ENCODE data around the gene CDON. TPM values are rescaled to one million over a fixed set of nuclear protein-coding genes. Genes with fewer than 3 reads are reported as not detected.
"Not testable (repeated sequence)": the region's sequence is repeated elsewhere in the genome, so short reads cannot be mapped to it uniquely, and the experiment has no call there.

CDON gene
- polyA plus RNA-seq, 10 donors: 25.7 to 60.2 (median 30.5) TPM

DNA sequence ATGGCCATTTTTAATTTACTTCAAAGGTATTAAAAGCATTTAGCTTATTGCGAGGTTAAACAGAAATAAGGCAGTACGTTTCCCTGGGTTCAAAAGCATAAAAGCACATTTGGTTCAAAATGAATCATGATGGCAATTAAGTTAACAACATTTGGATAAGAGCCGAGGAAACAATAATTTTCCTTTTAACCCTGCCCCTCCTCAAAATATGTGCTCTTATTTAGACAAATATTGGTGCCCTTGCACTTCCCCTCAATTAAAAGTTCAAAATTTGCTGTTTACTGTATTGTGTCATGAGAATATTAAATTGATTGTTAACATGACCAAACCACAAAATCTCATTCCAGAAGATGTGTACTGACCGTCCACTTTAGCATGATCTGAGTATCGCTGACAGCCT lies 68.2 kb downstream of the CDON start:
- no peak for DNase-seq

DNA sequence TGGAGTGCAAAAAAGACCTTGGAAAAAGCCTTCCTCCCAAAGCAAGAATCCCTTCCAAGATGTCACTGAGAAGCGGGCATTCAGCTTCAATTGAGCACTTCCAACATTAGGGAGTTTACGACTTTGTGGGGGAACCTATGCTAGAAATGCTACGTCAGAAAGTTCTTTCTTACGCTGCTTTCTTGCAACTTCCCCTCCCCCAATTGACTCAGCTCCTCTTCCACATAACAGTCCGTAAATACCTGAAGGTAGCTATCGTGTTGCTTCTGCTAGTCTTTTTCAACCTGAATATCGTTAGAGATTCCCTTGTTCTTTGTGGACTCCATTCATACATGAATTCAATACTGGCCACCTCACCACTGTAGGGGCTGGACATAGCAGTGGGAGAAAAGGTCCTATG lies 69.8 kb downstream of the CDON start:
- DNase-seq: no peak

DNA sequence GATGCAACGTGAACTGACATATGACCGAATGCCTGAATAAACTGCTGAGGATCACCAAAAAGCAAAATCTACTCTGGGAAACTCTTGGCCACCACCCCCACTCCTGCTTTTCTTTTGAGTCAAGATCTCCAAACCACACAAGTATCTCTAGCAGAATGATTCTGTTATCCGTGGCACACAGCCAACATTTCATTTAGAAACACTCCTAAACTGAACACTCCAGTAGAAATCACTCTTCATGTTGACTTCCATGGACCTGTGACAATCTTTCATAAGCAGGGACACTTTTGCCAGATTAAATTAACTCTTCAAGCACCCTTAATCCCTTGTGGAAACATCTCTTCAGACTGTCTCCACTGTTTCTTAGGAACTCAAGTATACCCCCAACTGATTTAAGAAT lies 72.4 kb downstream of the CDON start:
- peak; percentile 49 to 69 (median 65) for DNase-seq

DNA sequence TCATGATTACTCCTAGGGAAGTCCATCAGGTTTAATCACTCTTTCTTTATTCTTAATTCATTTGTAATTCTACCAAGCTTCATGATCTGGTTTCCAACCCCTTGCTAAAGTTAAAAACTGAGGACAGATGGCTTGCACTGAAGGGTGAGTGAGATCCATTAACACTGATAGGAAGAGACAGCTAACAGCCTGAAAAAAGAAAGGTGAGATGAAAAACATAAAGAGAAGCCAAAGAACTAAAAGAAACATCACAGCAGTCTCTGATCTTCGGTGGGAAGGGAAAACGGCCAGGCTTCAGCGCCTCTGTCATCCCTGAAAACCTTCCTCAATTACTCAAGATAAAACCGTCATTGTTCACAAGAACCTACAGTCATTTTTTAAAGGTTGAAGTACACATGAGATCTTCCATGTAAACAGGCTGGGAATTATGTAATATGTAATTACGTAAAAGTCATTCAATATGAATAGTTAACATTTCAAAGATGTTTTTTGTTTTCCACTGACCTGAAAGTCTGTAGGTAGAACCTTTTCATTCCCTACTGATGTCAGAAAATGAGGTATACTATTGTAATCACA lies 75.5 kb downstream of the CDON start:
- DNase-seq: no peak

DNA sequence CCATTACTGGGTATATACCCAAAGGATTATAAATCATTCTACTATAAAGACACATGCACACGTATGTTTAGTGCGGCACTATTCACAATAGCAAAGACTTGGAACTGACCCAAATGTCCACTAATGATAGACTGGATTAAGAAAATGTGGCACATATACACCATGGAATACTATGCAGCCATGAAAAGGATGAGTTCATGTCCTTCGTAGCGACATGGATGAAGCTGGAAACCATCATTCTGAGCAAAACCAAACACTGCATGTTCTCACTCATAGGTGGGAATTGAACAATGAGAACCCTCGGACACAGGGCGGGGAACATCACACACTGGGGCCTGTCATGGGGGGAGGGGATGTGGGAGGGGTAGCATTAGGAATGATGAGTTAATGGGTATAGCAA lies 76.7 kb downstream of the CDON start:
- not testable (repeated sequence) for DNase-seq

DNA sequence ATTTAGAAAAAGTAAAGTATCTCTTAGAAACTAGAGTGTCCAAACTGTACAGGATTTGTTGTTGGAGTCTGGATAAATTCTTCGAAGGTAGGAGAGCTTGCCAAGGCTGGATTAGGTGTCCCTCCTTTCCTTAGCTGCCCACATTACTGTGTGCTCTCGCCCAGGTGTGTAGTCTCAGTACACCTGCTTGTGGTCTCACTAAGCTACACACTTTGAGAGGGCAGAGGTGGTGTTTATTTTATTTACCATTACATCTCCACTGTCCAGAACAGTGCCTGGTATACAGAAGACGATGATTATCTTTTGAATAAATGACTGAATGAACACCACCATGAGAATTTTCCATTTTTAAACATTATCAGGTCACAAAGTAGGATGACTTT lies 80.3 kb downstream of the CDON start:
- no peak for DNase-seq

DNA sequence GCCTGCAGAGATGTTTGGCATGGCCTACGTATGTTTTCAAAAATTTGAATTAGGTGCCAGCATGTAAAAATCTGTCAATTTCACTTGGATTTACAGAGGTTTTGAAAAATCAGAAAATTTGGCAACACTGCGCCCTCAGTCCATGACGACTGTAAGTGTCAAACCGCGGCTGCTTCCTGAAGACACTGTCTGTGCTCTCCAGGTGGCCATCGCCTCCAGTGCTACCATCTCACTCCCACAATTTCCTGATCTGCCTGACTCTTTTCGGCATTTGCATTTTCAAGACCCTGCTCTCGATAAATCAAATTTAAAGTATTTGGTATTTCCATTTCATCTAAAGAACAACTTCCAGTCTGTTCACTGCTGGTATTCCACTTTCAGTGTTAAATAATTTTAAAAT lies 82.2 kb downstream of the CDON start:
- no peak for DNase-seq

DNA sequence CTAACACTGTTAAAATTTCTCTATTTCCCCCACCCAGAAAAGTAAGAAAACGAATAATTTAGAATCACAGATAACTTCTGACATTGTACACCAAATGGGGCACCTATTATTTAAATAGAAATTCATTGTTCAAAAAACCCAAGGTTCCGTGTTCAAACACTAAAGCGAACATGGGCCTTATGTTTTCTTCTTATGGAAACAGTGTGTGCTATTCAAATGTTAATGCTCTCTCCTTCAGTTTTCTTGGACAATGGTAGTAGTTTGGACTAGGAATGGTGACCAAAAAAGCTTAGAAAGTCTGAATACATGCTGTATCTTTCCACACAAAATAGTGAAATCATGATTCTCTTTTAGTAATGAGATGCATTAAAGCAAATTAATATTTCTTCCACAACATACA lies 83.2 kb downstream of the CDON start:
- DNase-seq: no peak

DNA sequence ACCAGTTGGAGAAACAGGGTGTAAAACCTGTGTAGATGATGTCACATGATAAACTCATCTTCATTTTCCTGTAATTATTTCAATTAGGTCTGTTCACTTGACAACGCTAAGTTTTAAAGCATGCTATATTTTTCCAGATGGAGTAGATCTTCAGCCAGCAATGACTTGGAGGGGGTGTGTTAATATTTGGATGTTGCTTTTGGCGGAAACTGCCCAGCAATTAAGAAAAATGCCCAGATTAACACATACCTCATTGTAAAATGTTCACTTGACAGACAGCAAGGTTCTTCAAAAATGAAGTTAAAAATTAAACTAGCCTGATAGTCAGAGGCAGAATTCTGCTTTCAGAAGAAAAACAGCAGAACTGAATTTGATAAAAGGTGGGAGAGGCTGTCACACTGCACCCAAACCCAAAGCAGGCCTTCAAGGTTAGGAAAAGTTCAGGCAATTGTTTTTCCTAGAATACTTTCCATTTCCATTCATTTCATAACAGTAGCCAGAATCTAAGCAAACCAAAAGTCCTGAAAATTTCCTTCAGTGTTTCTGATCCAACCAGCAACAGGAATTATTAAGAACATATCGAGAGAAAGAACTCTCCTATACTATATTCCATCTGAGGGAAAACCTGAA lies 83.8 kb downstream of the CDON start:
- peak in 2 of 3 donors; percentile 25 to 28 for DNase-seq

DNA sequence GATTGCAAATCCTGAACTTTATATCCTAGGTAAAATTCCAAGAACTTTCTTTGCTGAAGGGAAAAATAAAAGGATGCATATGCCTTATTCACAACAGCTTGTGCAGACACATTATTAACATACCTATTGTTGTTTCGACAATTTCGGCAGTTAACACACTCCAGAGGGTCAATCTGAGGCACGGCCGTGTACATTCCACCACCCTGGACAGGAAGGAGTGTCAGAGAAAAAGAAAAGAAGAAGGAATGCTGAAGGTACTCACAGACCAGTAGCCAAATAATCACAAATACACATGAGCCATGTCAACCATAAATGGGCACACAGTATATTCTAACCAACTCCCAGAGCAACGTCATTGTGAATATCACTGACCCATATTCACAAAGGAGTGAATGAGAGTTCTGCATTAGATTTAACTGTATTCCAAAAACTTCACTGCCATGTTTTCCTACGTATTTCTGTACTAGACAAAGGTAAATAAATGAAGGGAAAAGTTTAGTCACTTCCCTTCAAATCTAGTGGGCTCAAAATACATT lies 84.4 kb downstream of the CDON start:
- DNase-seq: no peak

DNA sequence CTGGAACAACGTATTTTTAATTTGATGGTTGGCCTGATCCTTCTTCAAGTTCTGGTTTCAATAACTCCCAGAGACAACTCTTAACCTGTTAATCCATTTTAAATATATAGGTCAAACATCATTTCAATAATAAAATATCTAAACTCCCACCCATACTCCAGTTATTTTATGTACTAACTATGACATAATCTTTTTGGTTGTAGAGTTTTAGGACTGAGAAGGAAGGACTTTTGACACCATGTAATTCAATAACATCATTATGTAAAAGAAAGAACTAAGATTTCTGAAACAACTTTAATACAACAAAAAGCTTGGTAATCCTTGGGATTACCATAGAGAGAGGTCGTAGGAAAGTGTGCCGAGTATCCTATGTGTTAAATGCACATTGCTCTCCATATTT lies 85.3 kb downstream of the CDON start:
- no peak for DNase-seq

DNA sequence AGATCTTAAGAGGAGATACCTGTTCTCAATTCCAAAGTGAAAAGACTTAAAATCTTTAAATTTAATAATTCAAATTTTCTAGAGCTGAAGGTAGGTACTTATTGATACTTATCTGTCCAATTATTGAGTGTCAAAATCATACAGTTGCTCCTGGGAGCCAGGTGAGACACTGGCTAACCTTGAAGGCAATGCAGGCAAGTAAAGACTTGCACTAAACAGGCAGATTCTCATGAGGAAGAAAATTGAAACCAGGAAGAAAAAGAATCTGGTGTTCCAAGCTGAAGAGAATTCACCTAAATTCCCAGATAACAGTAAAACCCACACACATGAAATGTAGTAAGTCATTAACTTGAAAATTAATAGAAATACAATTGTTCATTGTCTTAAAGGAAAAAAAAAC lies 86.5 kb downstream of the CDON start:
- no peak for DNase-seq

DNA sequence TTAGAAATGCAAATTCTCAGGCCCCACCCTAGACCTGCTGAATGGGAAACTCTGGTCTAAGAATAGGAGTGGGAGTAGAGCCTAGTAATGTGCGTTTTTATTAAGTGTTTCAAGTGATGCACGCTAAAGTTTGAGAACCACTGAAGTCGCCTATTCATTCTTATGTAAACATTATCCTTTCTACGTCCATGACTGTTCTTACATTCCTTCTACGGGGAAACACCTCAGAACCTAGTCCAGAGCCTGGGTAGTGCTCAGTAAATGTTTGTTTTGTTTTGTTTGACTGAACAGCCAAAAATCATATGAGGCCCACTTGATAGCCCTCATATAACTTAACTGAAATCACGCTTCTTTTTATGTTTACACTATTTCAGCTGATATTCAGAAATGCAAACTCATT lies 87.0 kb downstream of the CDON start:
- DNase-seq: no peak

DNA sequence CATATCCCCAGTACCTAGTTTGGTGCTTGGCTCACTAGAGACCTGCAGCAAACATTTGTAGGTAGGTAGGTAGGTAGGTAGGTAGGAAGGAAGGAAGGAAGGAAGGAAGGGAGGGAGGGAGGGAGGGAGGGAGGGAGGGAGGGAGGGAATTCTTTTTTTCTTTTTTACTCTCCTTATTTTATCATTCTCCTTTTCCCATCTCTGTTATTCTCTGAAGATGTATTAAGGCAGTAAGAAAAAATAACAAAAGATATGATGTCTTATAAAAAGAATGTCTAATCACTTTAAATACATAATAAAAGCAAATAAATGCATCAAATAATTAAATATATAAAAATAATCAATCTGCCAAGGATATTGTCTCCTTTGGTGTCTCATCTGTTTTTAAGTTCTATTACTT lies 88.4 kb downstream of the CDON start:
- DNase-seq: no peak

DNA sequence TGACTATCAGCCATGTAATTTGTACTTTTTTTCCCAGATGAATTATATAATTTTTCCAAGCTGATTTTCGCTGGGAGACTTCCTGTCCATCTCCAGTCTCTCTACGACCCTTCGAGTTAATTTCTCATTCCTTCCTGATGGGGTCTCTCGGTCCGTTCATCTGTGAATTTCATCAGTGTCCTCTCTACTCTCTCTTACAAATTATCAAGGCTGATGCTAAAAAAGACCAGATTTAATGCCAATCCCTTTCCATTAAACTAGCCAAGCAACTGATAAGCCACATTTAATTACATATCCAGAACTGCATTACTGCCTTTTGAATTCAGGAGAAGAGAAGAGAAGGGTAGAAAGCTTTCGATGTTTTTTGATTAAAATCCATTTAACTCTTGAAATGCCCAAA lies 91.0 kb downstream of the CDON start:
- DNase-seq: peak in 1 of 3 donors; percentile 69

DNA sequence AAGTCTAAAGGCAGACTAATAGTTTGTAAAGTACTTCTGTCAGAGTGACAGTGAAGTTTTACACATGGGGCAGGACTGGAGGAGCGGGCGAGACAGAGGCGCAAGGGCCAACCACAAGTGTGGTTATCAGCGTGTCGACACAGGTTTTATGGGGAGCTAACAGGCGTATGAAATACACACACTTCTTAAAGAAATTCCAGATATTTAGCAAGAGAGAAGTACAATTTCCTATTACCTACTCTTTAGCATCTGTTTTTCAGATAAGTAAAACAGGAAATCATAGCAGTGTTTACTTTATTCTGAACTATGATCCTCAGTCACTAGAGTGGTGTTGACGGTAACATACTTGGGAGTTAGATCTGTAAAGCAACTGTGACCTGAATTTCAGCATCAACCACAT lies 94.3 kb downstream of the CDON start:
- DNase-seq: no peak

DNA sequence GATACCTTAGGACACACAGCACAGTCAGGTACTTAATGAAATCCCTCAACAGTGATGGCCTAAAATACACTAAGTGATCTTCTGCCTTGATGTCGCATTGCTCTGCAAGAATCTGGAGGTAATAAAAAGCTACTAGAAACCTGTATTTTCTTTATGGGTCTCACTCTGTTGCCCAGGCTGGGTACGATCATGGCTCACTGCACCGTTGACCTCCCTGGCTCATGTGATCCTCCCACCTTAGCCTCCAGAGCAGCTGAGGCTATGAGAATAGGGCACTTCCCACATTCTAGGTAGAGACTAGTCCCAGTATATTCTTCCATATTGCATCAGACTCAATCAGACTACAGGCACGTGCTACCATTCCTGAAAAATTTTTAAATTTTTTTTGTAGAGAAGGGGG lies 95.2 kb downstream of the CDON start:
- DNase-seq: no peak

DNA sequence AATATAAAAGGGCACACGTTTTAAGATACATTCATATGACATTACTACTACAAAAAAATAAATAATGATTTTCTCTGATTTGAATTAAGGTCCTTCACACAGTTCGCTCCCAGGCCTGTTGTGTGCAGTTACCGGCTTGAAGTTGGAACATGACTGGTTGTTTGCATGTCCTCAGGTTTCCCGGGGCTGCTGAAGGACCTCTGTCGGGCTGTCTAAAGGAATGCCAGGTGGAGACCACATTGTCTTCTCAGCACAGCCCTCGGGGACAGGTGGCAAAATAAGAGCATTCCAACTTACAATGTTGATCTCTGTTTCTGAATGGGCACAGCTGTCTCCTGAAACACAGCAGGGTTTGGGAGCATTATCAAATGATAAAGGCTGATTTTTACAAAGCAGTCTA lies 101.9 kb downstream of the CDON start:
- DNase-seq: no peak

DNA sequence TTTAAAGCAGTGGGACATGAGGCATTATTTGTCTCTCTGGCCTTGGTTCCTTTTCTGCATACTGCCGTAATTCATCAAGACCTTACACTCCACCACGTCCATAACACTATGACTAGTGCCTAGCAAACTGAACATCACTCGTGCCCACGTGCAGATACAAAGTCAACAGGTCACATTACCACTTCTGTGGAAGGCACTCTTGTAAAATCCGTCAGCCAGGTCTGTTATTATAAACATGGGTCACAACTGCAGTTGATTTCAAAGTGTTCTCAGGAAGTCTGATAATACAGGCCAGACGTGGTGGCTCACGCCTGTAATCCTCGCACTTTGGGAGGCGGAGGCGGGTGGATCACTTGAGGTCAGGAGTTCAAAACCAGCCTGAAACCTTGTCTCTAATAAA lies 102.7 kb downstream of the CDON start:
- no peak for DNase-seq

DNA sequence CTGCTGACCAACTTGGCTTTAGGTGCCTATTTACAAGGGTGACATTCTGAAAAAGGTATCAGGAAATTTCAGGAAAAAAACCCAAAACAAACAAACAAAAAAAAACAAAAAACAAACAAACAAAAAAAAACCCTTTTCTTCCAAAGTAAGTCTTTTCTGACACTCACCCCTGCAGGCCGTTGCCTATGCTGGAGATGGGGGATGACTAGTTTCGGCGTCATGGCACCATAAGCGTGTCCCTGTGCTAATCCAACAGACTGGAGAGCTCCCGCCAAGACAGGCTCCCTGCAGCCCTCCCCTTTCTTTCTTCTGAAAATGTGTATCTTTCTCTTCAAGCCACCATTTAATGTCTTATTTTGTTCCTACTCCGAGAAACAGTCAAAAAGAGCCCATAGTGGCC lies 103.2 kb downstream of the CDON start:
- DNase-seq: no peak

DNA sequence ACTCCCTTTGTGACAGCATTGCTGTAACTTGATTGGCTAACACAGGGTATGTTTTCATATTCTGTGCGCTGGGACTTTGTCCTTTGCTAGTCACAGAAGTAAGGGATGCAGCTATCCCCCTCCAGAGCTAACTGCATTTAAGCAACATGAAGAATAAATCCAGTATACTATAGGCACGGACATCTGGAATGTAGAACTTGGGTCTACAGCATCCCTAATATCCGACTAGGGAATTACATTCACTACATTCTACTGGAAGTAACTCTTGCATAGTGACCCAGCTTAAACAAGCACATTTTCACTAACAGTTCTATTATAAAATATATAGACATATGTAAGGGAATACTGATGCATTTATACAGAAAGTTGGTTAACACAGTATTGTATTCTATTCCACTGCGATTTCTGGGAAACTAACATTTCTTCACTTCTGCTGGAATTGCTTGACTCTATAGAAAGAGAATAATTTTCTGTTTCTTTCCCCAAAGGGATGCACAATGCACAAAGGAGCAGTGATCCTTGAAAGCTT lies 103.7 kb downstream of the CDON start:
- peak in 1 of 3 donors; percentile 71 for DNase-seq

DNA sequence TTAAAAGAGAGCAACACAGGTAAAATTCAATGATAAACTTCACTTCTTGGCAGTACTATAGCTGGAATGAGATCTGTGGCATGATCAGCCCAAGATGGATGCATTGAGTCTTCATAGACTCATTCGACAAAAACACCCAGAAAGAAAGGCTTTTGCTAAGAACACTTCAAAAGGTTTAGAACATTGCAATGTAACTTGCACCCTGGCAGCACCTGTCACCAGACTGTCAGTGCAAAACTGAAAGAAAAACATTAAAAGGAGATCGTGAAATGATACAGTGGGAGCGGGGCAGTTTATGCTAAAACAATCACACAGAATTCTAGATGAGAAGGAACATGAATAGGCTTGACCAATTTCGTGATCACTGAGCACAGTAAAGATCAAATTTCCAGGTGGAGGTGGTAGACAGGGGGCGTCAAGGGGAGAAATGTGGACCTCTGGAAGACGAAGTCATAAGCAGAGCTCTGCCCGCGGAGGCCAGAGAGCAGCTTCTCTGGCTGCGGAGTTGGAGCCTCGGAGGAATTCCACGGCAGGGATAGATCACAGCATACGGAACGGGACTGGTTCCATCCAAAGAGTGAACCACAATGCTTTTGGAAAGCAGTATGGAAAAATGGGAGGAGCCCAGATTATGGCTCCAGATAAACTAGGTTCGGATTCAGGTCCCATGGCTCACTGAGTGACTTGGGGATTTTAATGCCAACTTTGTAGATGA lies 104.9 kb downstream of the CDON start:
- peak in 1 of 3 donors; percentile 75 for DNase-seq
